ENCODE measurements around the gene CD226.

Gene CD226

GRCh38 chr18:69947361-69948133 is at the start of gene CD226:
Gene CD226 (minus strand): TSS chr18:69947873. CDS start chr18:69947406, 467 bp downstream.
- no peaks in the 10 kb centered on the region for H3K4me1 ChIP-seq (ENCODE audit: control insufficient read depth in 1 of 2, insufficient read depth in 1 of 2, low read depth in 1 of 2, low read length in 1 of 2)
- no peak within 1 kb of the TSS for H3K4me3 ChIP-seq (ENCODE audit: low read depth in 1 of 2, low read length in 1 of 2)
- no peaks in the 10 kb centered on the region for H3K27me3 ChIP-seq
- H3K27ac ChIP-seq: no peak within 1 kb of the TSS
- no peak for TF ChIP-seq CTCF (IDR thresholded peaks at IDR 0.05)
- no peaks in the 10 kb centered on the region for H3K36me3 ChIP-seq
- no peaks in the 10 kb centered on the region for H3K9me3 ChIP-seq

GRCh38 chr18:69996951-69997798 is 49.5 kb upstream of the CD226 start:
- no peak overlapping the region for H3K27ac ChIP-seq
- H3K36me3 ChIP-seq: no peaks in the 10 kb centered on the region
- H3K27me3 ChIP-seq: no peaks in the 10 kb centered on the region
- H3K9me3 ChIP-seq: no peaks in the 10 kb centered on the region
- H3K4me3 ChIP-seq (ENCODE audit: low read depth in 1 of 2, low read length in 1 of 2): no peak overlapping the region
- H3K4me1 ChIP-seq (ENCODE audit: control insufficient read depth in 1 of 2, insufficient read depth in 1 of 2, low read depth in 1 of 2, low read length in 1 of 2): no peaks in the 10 kb centered on the region
- no peak for TF ChIP-seq CTCF (IDR thresholded peaks at IDR 0.05)

GRCh38 chr18:69996417-69996816 is 48.7 kb upstream of the CD226 start:
- no peak overlapping the region for H3K4me3 ChIP-seq (ENCODE audit: low read depth in 1 of 2, low read length in 1 of 2)
- no peaks in the 10 kb centered on the region for H3K9me3 ChIP-seq
- no peaks in the 10 kb centered on the region for H3K4me1 ChIP-seq (ENCODE audit: control insufficient read depth in 1 of 2, insufficient read depth in 1 of 2, low read depth in 1 of 2, low read length in 1 of 2)
- H3K27me3 ChIP-seq: no peaks in the 10 kb centered on the region
- no peak for TF ChIP-seq CTCF (IDR thresholded peaks at IDR 0.05)
- H3K36me3 ChIP-seq: no peaks in the 10 kb centered on the region
- H3K27ac ChIP-seq: no peak overlapping the region

GRCh38 chr18:69995774-69996173 is 48.1 kb upstream of the CD226 start:
- Histone ChIP-seq H3K4me1 (ENCODE audit: control insufficient read depth in 1 of 2, insufficient read depth in 1 of 2, low read depth in 1 of 2, low read length in 1 of 2) (no peaks in the 10 kb centered on the region), H3K27ac (no peak overlapping the region), H3K27me3 (no peaks in the 10 kb centered on the region), H3K4me3 (ENCODE audit: low read depth in 1 of 2, low read length in 1 of 2) (no peak overlapping the region), H3K9me3 (no peaks in the 10 kb centered on the region), H3K36me3 (no peaks in the 10 kb centered on the region)
- no peak for TF ChIP-seq CTCF (IDR thresholded peaks at IDR 0.05)

- Histone ChIP-seq H3K4me1 (ENCODE audit: control insufficient read depth in 1 of 2, insufficient read depth in 1 of 2, low read depth in 1 of 2, low read length in 1 of 2) (no peaks in the 10 kb centered on the region), H3K9me3 (no peaks in the 10 kb centered on the region), H3K27ac (no peak overlapping the region), H3K36me3 (no peaks in the 10 kb centered on the region), H3K27me3 (no peaks in the 10 kb centered on the region), H3K4me3 (ENCODE audit: low read depth in 1 of 2, low read length in 1 of 2) (no peak overlapping the region)
- TF ChIP-seq CTCF (IDR thresholded peaks at IDR 0.05): no peak
Measured at GRCh38 chr18:69992776-69993175, 45.1 kb upstream of the CD226 start.
